ENCODE data around the gene RAD54L.

- TF ChIP-seq CTCF (IDR thresholded peaks at IDR 0.05; ENCODE audit: low read depth, low read length, missing input control) (no peak), RAD21 (IDR thresholded peaks at IDR 0.05) (no peak), REST (IDR thresholded peaks at IDR 0.05) (no peak), SP1 (IDR thresholded peaks at IDR 0.05) (no peak), FOXA1 (IDR thresholded peaks at IDR 0.05) (no peak), EGR1 (IDR thresholded peaks at IDR 0.05; ENCODE audit: low read depth in 2 of 2) (no peak)
Observed at GRCh38 chr1:46278807-46279206, 31.2 kb downstream of the RAD54L start.
